T-helper 1 cell (primary cell): ENCODE results near the gene GRID1.

Experiments
- DNase-seq, 5 donors: peaks; one replicate each; pipeline ENCODE4 v3.0.0-alpha.2; 2012 to 2020

Gene GRID1

GRCh38 chr10:86290933-86291615 lies 75.5 kb downstream of the GRID1 start:
- peak in 1 of 5 donors; percentile 3 for DNase-seq

GRCh38 chr10:86289577-86289868 lies 77.1 kb downstream of the GRID1 start:
- no peak for DNase-seq

GRCh38 chr10:86288695-86289576 lies 77.7 kb downstream of the GRID1 start:
- peak in 1 of 5 donors; percentile 2 for DNase-seq

- DNase-seq = no peak
Observed at GRCh38 chr10:86287966-86288579, 78.5 kb downstream of the GRID1 start.

GRCh38 chr10:86287110-86287793 lies 79.3 kb downstream of the GRID1 start:
- DNase-seq = no peak

- DNase-seq = no peak
Observed at GRCh38 chr10:86286236-86287109, 80.1 kb downstream of the GRID1 start.

GRCh38 chr10:86285136-86285790 lies 81.3 kb downstream of the GRID1 start:
- DNase-seq = peak in 1 of 5 donors; percentile 3

- DNase-seq = no peak
Observed at GRCh38 chr10:86284355-86285105, 82.1 kb downstream of the GRID1 start.

- no peak for DNase-seq
Observed at GRCh38 chr10:86283466-86284287, 82.9 kb downstream of the GRID1 start.

- no peak for DNase-seq
Observed at GRCh38 chr10:86282664-86283465, 83.7 kb downstream of the GRID1 start.

GRCh38 chr10:86281396-86281795 lies 85.2 kb downstream of the GRID1 start:
- no peak for DNase-seq

- no peak for DNase-seq
Observed at GRCh38 chr10:86269332-86269731, 97.3 kb downstream of the GRID1 start.

GRCh38 chr10:86267286-86268195 lies 99.1 kb downstream of the GRID1 start:
- DNase-seq = no peak

GRCh38 chr10:86266446-86267242 lies 100.0 kb downstream of the GRID1 start:
- no peak for DNase-seq

GRCh38 chr10:86265895-86266259 lies 100.7 kb downstream of the GRID1 start:
- no peak for DNase-seq

- DNase-seq = no peak
Observed at GRCh38 chr10:86265236-86265894, 101.2 kb downstream of the GRID1 start.
